Spleen (tissue), 11 donors: ENCODE data around the gene FMO1. TPM values are rescaled to one million over a fixed set of nuclear protein-coding genes. Genes with fewer than 3 reads are reported as not detected.

Experiments
- DNase-seq: peaks from one replicate; pipeline ENCODE4 v3.0.0-alpha.2; 2020
- H3K27ac ChIP-seq, 8 donors: fragments of 200-600 bp; sonication (generic) in 7 of 8; 1 replicate in 4 of 8; 2 replicates in 4 of 8; pipeline versions ENCODE4 v1.5.0 to v1.8.0; 2016 to 2021; ENCODE audit warnings: inconsistent platforms in 4 of 8, mild to moderate bottlenecking in 4 of 8, moderate library complexity in 1 of 8
- H3K27me3 ChIP-seq, 7 donors: fragments of 200-600 bp; sonication (generic) in 6 of 7; replicated peaks in 1 of 7; 1 replicate in 4 of 7; 2 replicates in 3 of 7; pipeline versions ENCODE4 v1.5.0 to v1.8.0; 2016 to 2021; ENCODE audit warnings: inconsistent platforms in 3 of 7, mild to moderate bottlenecking in 1 of 7
- H3K36me3 ChIP-seq, 6 donors: fragments of 200-600 bp; sonication (generic) in 5 of 6; 1 replicate in 4 of 6; 2 replicates in 2 of 6; pipeline versions ENCODE4 v1.5.0 to v1.8.0; 2016 to 2021; ENCODE audit warnings: inconsistent platforms in 2 of 6
- H3K4me1 ChIP-seq, 6 donors: fragments of 200-600 bp; sonication (generic) in 5 of 6; 1 replicate in 3 of 6; 2 replicates in 3 of 6; pipeline versions ENCODE4 v1.5.0 to v1.8.0; 2016 to 2021; ENCODE audit warnings: inconsistent platforms in 3 of 6
- H3K4me3 ChIP-seq, 8 donors: fragments of 200-600 bp; sonication (generic) in 7 of 8; 1 replicate in 4 of 8; 2 replicates in 4 of 8; pipeline versions ENCODE4 v1.5.0 to v1.8.0; 2016 to 2021; ENCODE audit warnings: inconsistent platforms in 4 of 8, mild to moderate bottlenecking in 4 of 8, moderate library complexity in 2 of 8
- H3K9me3 ChIP-seq, 8 donors: fragments of 200-600 bp; sonication (generic) in 7 of 8; 1 replicate in 4 of 8; 2 replicates in 4 of 8; pipeline versions ENCODE4 v1.5.0 to v1.8.0; 2016 to 2021; ENCODE audit warnings: inconsistent platforms in 4 of 8
- CTCF ChIP-seq, 11 experiments: fragments of 200-600 bp in 7 of 11; fragments of 450-650 bp in 4 of 11; sonication (generic) in 4 of 11; IDR thresholded peaks in 8 of 11; conservative IDR thresholded peaks in 3 of 11; 1 replicate in 7 of 11; 2 replicates in 4 of 11; pipeline versions ENCODE4 v1.4.0 to v1.8.0; 2016 to 2021; ENCODE audit warnings: antibody characterized with exemption in 11 of 11, inconsistent platforms in 4 of 11, mild to moderate bottlenecking in 1 of 11
- POLR2A ChIP-seq, 3 donors: fragments of 450-650 bp; IDR thresholded peaks; one replicate each; pipeline ENCODE4 v1.5.1; 2017; ENCODE audit warnings: antibody characterized with exemption in 3 of 3, mild to moderate bottlenecking in 1 of 3
- POLR2AphosphoS5 ChIP-seq, 3 donors: sonication (generic); formaldehyde crosslinking; IDR thresholded peaks; one replicate each; pipeline ENCODE4 v1.5.1; 2017; ENCODE audit warnings: antibody characterized with exemption in 3 of 3
- WGBS, 5 donors: extraction: QIAGEN DNeasy Blood & Tissue Kit in 3 of 5; methylation state at CpG; one replicate each; pipeline versions ENCODE4 v1.1.5 to v1.1.7; 2013 to 2018; 5-methylcytosine and 5-hydroxymethylcytosine counted together
- intact Hi-C: fragments of 100-400 bp; cut with DNase I; formaldehyde crosslinking; loops from one replicate; pipeline ENCODE4 v1.15.0; 2023; ENCODE audit warnings: low total_unique reads
- polyA plus RNA-seq, 3 donors: library from polyadenylated mRNA; stranded (reverse); fragments of 200-250 nt; gene quantifications; one replicate each; pipeline ENCODE4 v1.2.1, GENCODE V29; 2013
- total RNA-seq, 7 donors: library from RNA; depleted of rRNA in 3 of 7; stranded (reverse); fragments of >200 nt in 3 of 7; fragmentation: NEBNext Ultra II Directional in 4 of 7; extraction: Animal tissue kit (Norgen Biotek cat#: 25700) in 4 of 7; gene quantifications; one replicate each; pipeline versions ENCODE4 v1.1.0 to v1.2.1, GENCODE V29; 2016 to 2021
- donor health status: healthy with polysubstance abuse.
- donor health status: DM: no; HTN: no; CAD: no; lungs with moderate emphysema.
- donor health status: DM: no; HTN: no; CAD: no.
- donor health status: Bipolar disorder and iron deficiency.
- donor health status: healthy.
- donor health status: DM: no; HTN: no; CAD: no.
- donor health status: DM: yes; HTN: yes; CAD: no.

Gene FMO1
- total and polyA plus RNA-seq, 10 donors: 0.17 to 0.30 (median 0.22) TPM; not detected in 7

DNA sequence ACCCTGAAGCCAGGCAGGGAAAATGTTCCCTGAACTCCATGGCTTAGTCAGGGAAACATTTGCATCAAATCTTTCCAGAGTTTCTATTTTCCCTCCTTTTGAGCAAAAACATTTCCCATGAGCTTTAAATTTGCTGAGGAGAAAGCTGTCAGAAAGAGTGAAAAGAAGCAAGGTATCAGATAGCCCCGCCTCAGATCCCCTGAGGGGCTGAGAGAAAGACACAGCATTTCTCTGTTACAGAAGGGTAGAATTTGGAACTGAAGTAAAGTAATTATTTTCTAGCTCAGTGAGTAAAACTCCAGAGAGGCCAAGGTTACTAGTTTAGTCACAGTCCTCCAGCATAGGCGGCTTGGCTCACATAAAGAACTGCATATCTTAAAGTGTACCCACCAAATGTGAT lies 10.6 kb downstream of the FMO1 start:
- Histone ChIP-seq H3K9me3 (no peaks in the 10 kb centered on the region), H3K27me3 (peaks cover 0 to 16% (median 0%) of the 10 kb centered on the region in 7 donors), H3K4me3 (no peak overlapping the region), H3K4me1 (no peaks in the 10 kb centered on the region), H3K27ac (no peak overlapping the region), H3K36me3 (no peaks in the 10 kb centered on the region)
- WGBS, 5 donors: 75 to 89% (median 85%) methylated on average over 2 of the region's 2 CpGs
- no peak for DNase-seq
- TF ChIP-seq POLR2AphosphoS5 (IDR thresholded peaks at IDR 0.05): no peak
- TF ChIP-seq POLR2A (IDR thresholded peaks at IDR 0.05): no peak
- no peak for TF ChIP-seq CTCF (IDR thresholded peaks at IDR 0.05 in 8 of 11, conservative IDR thresholded peaks at IDR 0.05 in 3 of 11)
- intact Hi-C loops: no loop called here

DNA sequence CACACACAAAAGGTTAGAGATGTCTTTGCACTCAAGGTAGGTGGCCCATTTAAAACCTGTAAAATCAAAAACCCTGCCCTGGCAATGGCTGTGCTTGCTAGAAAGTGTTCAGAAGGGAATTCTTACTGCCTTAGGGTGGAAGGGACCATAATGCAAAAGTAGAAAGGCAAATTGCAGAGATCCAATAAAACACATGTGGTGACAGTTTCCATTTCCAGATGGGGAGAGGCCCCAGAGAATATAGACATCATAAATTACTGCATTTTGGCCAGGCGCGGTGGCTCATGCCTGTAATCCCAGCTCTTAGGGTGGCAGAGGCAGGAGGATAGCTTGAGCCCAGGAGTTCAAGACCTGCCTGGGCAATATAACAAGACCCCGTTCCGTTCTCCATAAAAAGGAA lies 13.0 kb downstream of the FMO1 start:
- no peak for DNase-seq
- intact Hi-C loops: no loop called here
- WGBS, 5 donors: 90 to 99% (median 93%) methylated on average over 4 of the region's 4 CpGs
- no peak overlapping the region for H3K27ac ChIP-seq
- no peaks in the 10 kb centered on the region for H3K4me1 ChIP-seq
- H3K4me3 ChIP-seq: no peak overlapping the region
- H3K36me3 ChIP-seq: no peaks in the 10 kb centered on the region
- H3K9me3 ChIP-seq: no peaks in the 10 kb centered on the region
- H3K27me3 ChIP-seq: no peaks in the 10 kb centered on the region
- TF ChIP-seq POLR2AphosphoS5 (IDR thresholded peaks at IDR 0.05) (no peak), POLR2A (IDR thresholded peaks at IDR 0.05) (no peak), CTCF (IDR thresholded peaks at IDR 0.05 in 8 of 11, conservative IDR thresholded peaks at IDR 0.05 in 3 of 11) (no peak)

- TF ChIP-seq CTCF (IDR thresholded peaks at IDR 0.05 in 8 of 11, conservative IDR thresholded peaks at IDR 0.05 in 3 of 11): no peak
- intact Hi-C loops: no loop called here
- no peak overlapping the region for H3K27ac ChIP-seq
- no peak for DNase-seq
- WGBS, 5 donors: 51 to 73% (median 60%) methylated on average over 2 of the region's 2 CpGs
- H3K27me3 ChIP-seq: no peaks in the 10 kb centered on the region
- no peaks in the 10 kb centered on the region for H3K36me3 ChIP-seq
- no peak overlapping the region for H3K4me3 ChIP-seq
- no peaks in the 10 kb centered on the region for H3K4me1 ChIP-seq
- H3K9me3 ChIP-seq: no peaks in the 10 kb centered on the region
These were observed 15.6 kb downstream of the FMO1 start for GRCh38 chr1:171263901-171264300.

- Histone ChIP-seq H3K27me3 (no peaks in the 10 kb centered on the region), H3K4me3 (no peak overlapping the region), H3K36me3 (no peaks in the 10 kb centered on the region), H3K27ac (no peak overlapping the region), H3K9me3 (no peaks in the 10 kb centered on the region), H3K4me1 (no peaks in the 10 kb centered on the region)
- TF ChIP-seq POLR2A (IDR thresholded peaks at IDR 0.05) (no peak), POLR2AphosphoS5 (IDR thresholded peaks at IDR 0.05) (no peak), CTCF (IDR thresholded peaks at IDR 0.05 in 8 of 11, conservative IDR thresholded peaks at IDR 0.05 in 3 of 11) (no peak)
- DNase-seq: no peak
- intact Hi-C loops: no loop called here
- 74 to 85% (median 81%) methylated on average over 2 of the region's 2 CpGs for WGBS, 5 donors
These were observed 17.4 kb downstream of the FMO1 start for GRCh38 chr1:171265686-171266085.
